Ovary (tissue), 3 donors: ENCODE measurements around the gene C2CD4C.

Source experiments
- CTCF ChIP-seq, 3 donors: fragments of 450-650 bp in 2 of 3; fragments of 200-600 bp in 1 of 3; IDR thresholded peaks; one replicate each; pipeline versions ENCODE4 v1.5.1 to v1.8.0; 2016 to 2022; ENCODE audit warnings: antibody characterized with exemption in 3 of 3, mild to moderate bottlenecking in 1 of 3
- POLR2A ChIP-seq: fragments of 450-650 bp; IDR thresholded peaks from one replicate; pipeline ENCODE4 v1.6.1; 2017; ENCODE audit warnings: antibody characterized with exemption, mild to moderate bottlenecking, moderate library complexity
- donor health status: DM: no; HTN: no; CAD: no.

GRCh38 chr19:359653-359925 lies 49.4 kb downstream of the C2CD4C start:
- TF ChIP-seq CTCF (IDR thresholded peaks at IDR 0.05) (no peak), POLR2A (no peak)
